HepG2 (cell line): ENCODE measurements around the gene CTNNA3. TPM values are rescaled to one million over a fixed set of nuclear protein-coding genes. Genes with fewer than 3 reads are reported as not detected.

Experiments used
- ATAC-seq: fragments of 200-7000 bp; cut with Tn5 transposase; 3 replicates; pipeline ENCODE4 v1.9.1; 2020; ENCODE audit warnings: mild to moderate bottlenecking, moderate library complexity
- BruUV-seq: library from RNA; stranded (reverse); fragments of 400-500 nt; replicated peaks from 2 replicates; lab custom pipeline; 2021; lab: Mats Ljungman, UMichigan
- CTCF ChIA-PET: fragments of 300-600 bp; formaldehyde crosslinking; extraction: SDS; loops from one replicate; lab custom pipeline; 2021; ENCODE audit warnings: low total read pairs, inconsistent platforms, low intra/inter-chr PET ratio; lab: Yijun Ruan, JAX
- POLR2A ChIA-PET: fragments of 350-600 bp; sonication (Branson Sonifier 250); formaldehyde crosslinking; loops from one replicate; lab custom pipeline; 2020; ENCODE audit warnings: antibody characterized with exemption, inconsistent platforms; lab: Yijun Ruan, JAX
- DNase-seq: peaks from one replicate; pipeline ENCODE4 v3.0.0-alpha.2; 2015; ENCODE audit warnings: low spot score
- FAIRE-seq: peaks from 3 replicates; lab custom pipeline; 2011; peaks lifted over from hg19 to GRCh38; lab: Jason Lieb, UNC
- H2AFZ ChIP-seq: one replicate; pipeline ENCODE4 v1.6.1; 2011; ENCODE audit warnings: low read length, inconsistent platforms
- H3K27ac ChIP-seq: fragments of 300-600 bp; 3 replicates; pipeline ENCODE4 v1.8.0; 2011; ENCODE audit warnings: mixed run types, mild to moderate bottlenecking, mixed read lengths, low read length, inconsistent platforms; ENCODE audit not compliant: insufficient read depth; ENCODE audit errors: extremely low read length
- H3K27me3 ChIP-seq, 2 experiments: fragments of 200-600 bp in 1 of 2; 2 replicates in 1 of 2; 3 replicates in 1 of 2; pipeline versions ENCODE4 v1.6.0 to v1.8.0; 2011; ENCODE audit warnings: low read length in 2 of 2, mild to moderate bottlenecking in 2 of 2, moderate library complexity in 2 of 2, inconsistent platforms in 1 of 2; ENCODE audit not compliant: insufficient read depth in 2 of 2, control insufficient read depth in 1 of 2
- H3K36me3 ChIP-seq, 2 experiments: fragments of 200-600 bp in 1 of 2; replicated peaks in 1 of 2; 2 replicates in 1 of 2; 3 replicates in 1 of 2; pipeline versions ENCODE4 v1.5.1 to v1.8.0; 2011; ENCODE audit warnings: low read length in 2 of 2, inconsistent platforms in 1 of 2; ENCODE audit not compliant: insufficient read depth in 2 of 2, control insufficient read depth in 1 of 2
- H3K4me1 ChIP-seq: 2 replicates; pipeline ENCODE4 v1.5.1; 2012; ENCODE audit warnings: low read length, inconsistent platforms; ENCODE audit not compliant: insufficient read depth
- H3K4me2 ChIP-seq: 2 replicates; pipeline ENCODE4 v1.6.0; 2011; ENCODE audit warnings: low read depth, low read length, inconsistent platforms
- H3K4me3 ChIP-seq, 3 experiments: fragments of 200-600 bp in 1 of 3; sonication (generic), shearing (Covaris generic) in 1 of 3; replicated peaks in 1 of 3; 2 replicates each; pipeline ENCODE4 v1.5.1; 2011 to 2016; ENCODE audit warnings: low read length in 3 of 3, inconsistent platforms in 2 of 3, low read depth in 2 of 3, mild to moderate bottlenecking in 2 of 3, control low read depth in 1 of 3, mixed read lengths in 1 of 3; ENCODE audit not compliant: insufficient read depth in 1 of 3
- H3K79me2 ChIP-seq: one replicate; pipeline ENCODE4 v1.6.1; 2011; ENCODE audit warnings: low read length, inconsistent platforms; ENCODE audit not compliant: insufficient read depth
- H3K9ac ChIP-seq: 2 replicates; pipeline ENCODE4 v1.6.0; 2011; ENCODE audit warnings: mild to moderate bottlenecking, low read depth, low read length, inconsistent platforms; ENCODE audit not compliant: insufficient read depth
- H3K9me3 ChIP-seq: 2 replicates; pipeline ENCODE4 v1.5.1; 2012; ENCODE audit warnings: mild to moderate bottlenecking, low read length
- H4K20me1 ChIP-seq: 2 replicates; pipeline ENCODE4 v1.6.0; 2011; ENCODE audit warnings: inconsistent platforms, mild to moderate bottlenecking, low read length, moderate library complexity; ENCODE audit not compliant: insufficient read depth
- ASH2L ChIP-seq: fragments of 300-600, 200-600 bp; sonication (generic); IDR thresholded peaks from 2 replicates; pipeline ENCODE4 v1.7.0; 2017; ENCODE audit warnings: low read depth, mild to moderate bottlenecking, moderate library complexity, mixed read lengths, low read length; ENCODE audit not compliant: insufficient read length
- NR3C1 ChIP-seq: sonication (generic); formaldehyde crosslinking; IDR thresholded peaks from 2 replicates; pipeline ENCODE4 v1.4.0; 2020; ENCODE audit warnings: missing genetic modification reagents
- STAT5B ChIP-seq: sonication (generic); formaldehyde crosslinking; IDR thresholded peaks from 2 replicates; pipeline ENCODE4 v1.4.0; 2020; ENCODE audit warnings: missing genetic modification reagents
- ZNF143 ChIP-seq: sonication (generic); formaldehyde crosslinking; IDR thresholded peaks from 2 replicates; pipeline ENCODE4 v1.4.0; 2020; ENCODE audit warnings: missing genetic modification reagents
- ZNF343 ChIP-seq: sonication (generic); formaldehyde crosslinking; IDR thresholded peaks from 2 replicates; pipeline ENCODE4 v1.4.0; 2020; ENCODE audit warnings: mild to moderate bottlenecking, missing genetic modification reagents
- ZNF451 ChIP-seq: sonication (generic); formaldehyde crosslinking; IDR thresholded peaks from 2 replicates; pipeline ENCODE4 v1.5.0; 2020; ENCODE audit warnings: mild to moderate bottlenecking, missing genetic modification reagents
- ZNF552 ChIP-seq: sonication (generic); formaldehyde crosslinking; IDR thresholded peaks from 2 replicates; pipeline ENCODE4 v1.9.0; 2022; ENCODE audit warnings: missing genetic modification reagents, mild to moderate bottlenecking, borderline replicate concordance
- ZNF567 ChIP-seq: sonication (generic); formaldehyde crosslinking; IDR thresholded peaks from 2 replicates; pipeline ENCODE4 v1.8.1; 2023; ENCODE audit warnings: mild to moderate bottlenecking, missing genetic modification reagents, borderline replicate concordance
- ZNF782 ChIP-seq: sonication (generic); formaldehyde crosslinking; IDR thresholded peaks from 2 replicates; pipeline ENCODE4 v1.4.0; 2020; ENCODE audit warnings: missing genetic modification reagents, mild to moderate bottlenecking, borderline replicate concordance
- ZSCAN12 ChIP-seq: sonication (generic); formaldehyde crosslinking; IDR thresholded peaks from 2 replicates; pipeline ENCODE4 v1.9.0; 2021; ENCODE audit warnings: mild to moderate bottlenecking, missing genetic modification reagents
- WGBS: methylation state at CpG from one replicate; pipeline ENCODE4 v1.1.6; 2017; ENCODE audit warnings: low lambda C conversion rate; 5-methylcytosine and 5-hydroxymethylcytosine counted together
- in situ Hi-C: cut with HindIII; loops from 2 replicates; pipeline ENCODE4 v1.10.0; 2017; ENCODE audit warnings: low pct_unique_long_range_greater_than_20kb; ENCODE audit not compliant: extremely low pct_ligation_motif_present
- intact Hi-C: fragments of 100-400 bp; cut with micrococcal nuclease; formaldehyde crosslinking; loops from one replicate; pipeline ENCODE4 v1.10.0; 2022; ENCODE audit not compliant: unreplicated experiment
- polyA plus RNA-seq, 8 experiments: library from polyadenylated mRNA; depleted of rRNA in 3 of 8; stranded (reverse) in 7 of 8; unstranded in 1 of 8; fragments of >200 nt; fragmentation: Illumina TruSeq in 4 of 8; extraction: Trizol in 4 of 8; gene quantifications; 2 replicates each; pipeline versions ENCODE4 v1.2.1 to v1.2.3, GENCODE V29; 2011 to 2016; ENCODE audit warnings: low read depth in 4 of 8, missing spikeins in 1 of 8, mixed read lengths in 1 of 8; ENCODE audit not compliant: insufficient read depth in 1 of 8
- total RNA-seq, 5 experiments: library from RNA; depleted of rRNA; stranded (reverse); fragments of >200 nt; fragmentation: Illumina TruSeq; extraction: Trizol; gene quantifications; 2 replicates each; pipeline ENCODE4 v1.2.3, GENCODE V29; 2016; ENCODE audit warnings: low read depth in 1 of 5
- TF ChIP-seq, protein P1 (sequence below): sonication (generic); formaldehyde crosslinking; conservative IDR thresholded peaks from 2 replicates; pipeline ENCODE4 v1.4.0; 2020; ENCODE audit warnings: missing genetic modification reagents
- TF ChIP-seq, protein P2 (sequence below): sonication (generic); formaldehyde crosslinking; IDR thresholded peaks from 2 replicates; pipeline ENCODE4 v1.4.0; 2020; ENCODE audit warnings: missing genetic modification reagents, borderline replicate concordance

Gene CTNNA3
- total and polyA plus RNA-seq, 2 of the 13 experiments (the other 11 are each of a cell fraction or from before 2014, with no cell fraction given): not detected

DNA sequence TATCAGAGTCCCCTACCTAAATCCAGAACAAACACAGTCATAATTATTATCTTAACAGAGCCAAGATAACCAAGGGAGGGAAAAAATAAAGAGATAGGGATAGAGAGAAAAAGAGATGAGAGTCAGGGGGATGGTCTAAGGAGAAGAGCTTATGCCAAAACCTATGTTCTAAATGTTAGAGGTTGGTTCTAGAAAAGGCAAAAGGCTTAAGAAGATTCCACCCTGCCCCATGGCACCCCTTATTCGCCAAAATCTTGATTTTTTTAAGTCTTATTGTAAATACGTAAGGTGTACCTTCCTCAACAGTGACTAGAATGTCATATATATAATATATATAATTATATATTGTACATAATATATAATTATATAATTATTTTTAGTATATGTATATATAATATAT is 29.6 kb upstream of the CTNNA3 start:
- H3K9ac ChIP-seq: no peak overlapping the region
- no peak for ATAC-seq

More for the DNA sequence above, 29.6 kb upstream of the CTNNA3 start:
- no peaks in the 10 kb centered on the region; a peak in 1 of 5 replicates for H3K27me3 ChIP-seq
- H3K4me2 ChIP-seq: no peak overlapping the region
- no peak overlapping the region for H3K27ac ChIP-seq
- H3K79me2 ChIP-seq: no peaks in the 10 kb centered on the region
- TF ChIP-seq STAT5B (CRISPR knock-in tag): no peak
- TF ChIP-seq, protein P1, sequence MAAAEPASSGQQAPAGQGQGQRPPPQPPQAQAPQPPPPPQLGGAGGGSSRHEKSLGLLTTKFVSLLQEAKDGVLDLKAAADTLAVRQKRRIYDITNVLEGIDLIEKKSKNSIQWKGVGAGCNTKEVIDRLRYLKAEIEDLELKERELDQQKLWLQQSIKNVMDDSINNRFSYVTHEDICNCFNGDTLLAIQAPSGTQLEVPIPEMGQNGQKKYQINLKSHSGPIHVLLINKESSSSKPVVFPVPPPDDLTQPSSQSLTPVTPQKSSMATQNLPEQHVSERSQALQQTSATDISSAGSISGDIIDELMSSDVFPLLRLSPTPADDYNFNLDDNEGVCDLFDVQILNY (CRISPR knock-in tag): no peak
- no peak for TF ChIP-seq ZNF451
- no peak for TF ChIP-seq ZNF782
- no peak for TF ChIP-seq ZNF143 (CRISPR knock-in tag)
- no peak for TF ChIP-seq ZNF552
- no peak for TF ChIP-seq ZNF567 (CRISPR knock-in tag)
- TF ChIP-seq ZNF343 (CRISPR knock-in tag): no peak
- TF ChIP-seq ZSCAN12 (CRISPR knock-in tag): no peak
- TF ChIP-seq, protein P2, sequence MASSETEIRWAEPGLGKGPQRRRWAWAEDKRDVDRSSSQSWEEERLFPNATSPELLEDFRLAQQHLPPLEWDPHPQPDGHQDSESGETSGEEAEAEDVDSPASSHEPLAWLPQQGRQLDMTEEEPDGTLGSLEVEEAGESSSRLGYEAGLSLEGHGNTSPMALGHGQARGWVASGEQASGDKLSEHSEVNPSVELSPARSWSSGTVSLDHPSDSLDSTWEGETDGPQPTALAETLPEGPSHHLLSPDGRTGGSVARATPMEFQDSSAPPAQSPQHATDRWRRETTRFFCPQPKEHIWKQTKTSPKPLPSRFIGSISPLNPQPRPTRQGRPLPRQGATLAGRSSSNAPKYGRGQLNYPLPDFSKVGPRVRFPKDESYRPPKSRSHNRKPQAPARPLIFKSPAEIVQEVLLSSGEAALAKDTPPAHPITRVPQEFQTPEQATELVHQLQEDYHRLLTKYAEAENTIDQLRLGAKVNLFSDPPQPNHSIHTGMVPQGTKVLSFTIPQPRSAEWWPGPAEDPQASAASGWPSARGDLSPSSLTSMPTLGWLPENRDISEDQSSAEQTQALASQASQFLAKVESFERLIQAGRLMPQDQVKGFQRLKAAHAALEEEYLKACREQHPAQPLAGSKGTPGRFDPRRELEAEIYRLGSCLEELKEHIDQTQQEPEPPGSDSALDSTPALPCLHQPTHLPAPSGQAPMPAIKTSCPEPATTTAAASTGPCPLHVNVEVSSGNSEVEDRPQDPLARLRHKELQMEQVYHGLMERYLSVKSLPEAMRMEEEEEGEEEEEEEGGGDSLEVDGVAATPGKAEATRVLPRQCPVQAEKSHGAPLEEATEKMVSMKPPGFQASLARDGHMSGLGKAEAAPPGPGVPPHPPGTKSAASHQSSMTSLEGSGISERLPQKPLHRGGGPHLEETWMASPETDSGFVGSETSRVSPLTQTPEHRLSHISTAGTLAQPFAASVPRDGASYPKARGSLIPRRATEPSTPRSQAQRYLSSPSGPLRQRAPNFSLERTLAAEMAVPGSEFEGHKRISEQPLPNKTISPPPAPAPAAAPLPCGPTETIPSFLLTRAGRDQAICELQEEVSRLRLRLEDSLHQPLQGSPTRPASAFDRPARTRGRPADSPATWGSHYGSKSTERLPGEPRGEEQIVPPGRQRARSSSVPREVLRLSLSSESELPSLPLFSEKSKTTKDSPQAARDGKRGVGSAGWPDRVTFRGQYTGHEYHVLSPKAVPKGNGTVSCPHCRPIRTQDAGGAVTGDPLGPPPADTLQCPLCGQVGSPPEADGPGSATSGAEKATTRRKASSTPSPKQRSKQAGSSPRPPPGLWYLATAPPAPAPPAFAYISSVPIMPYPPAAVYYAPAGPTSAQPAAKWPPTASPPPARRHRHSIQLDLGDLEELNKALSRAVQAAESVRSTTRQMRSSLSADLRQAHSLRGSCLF (CRISPR knock-in tag): no peak
- TF ChIP-seq NR3C1 (CRISPR knock-in tag): no peak
- TF ChIP-seq ASH2L: no peak
- CTCF ChIA-PET: no interaction called here
- no TSS peak for BruUV-seq
- H2AFZ ChIP-seq: no peak overlapping the region
- H3K36me3 ChIP-seq: no peaks in the 10 kb centered on the region
- no peaks in the 10 kb centered on the region for H3K4me1 ChIP-seq
- no peak overlapping the region for H3K4me3 ChIP-seq
- DNase-seq (no peak), FAIRE-seq (no peak)
- in situ Hi-C loops (no loop called here), intact Hi-C loops (no loop called here)
- WGBS: 47% methylated on average over 2 of the region's 2 CpGs
- H4K20me1 ChIP-seq: no peaks in the 10 kb centered on the region
- H3K9me3 ChIP-seq: no peaks in the 10 kb centered on the region
- POLR2A ChIA-PET: no interaction called here
